H1 (cell line): Measurements from ENCODE around the gene FAM200B. TPM values are rescaled to one million over a fixed set of nuclear protein-coding genes. Genes with fewer than 3 reads are reported as not detected.

ENCODE experiments used
- CTBP2 ChIP-seq: IDR thresholded peaks from 2 replicates; pipeline ENCODE4 v1.7.0; 2011; ENCODE audit warnings: borderline replicate concordance, mild to moderate bottlenecking, moderate library complexity, mixed read lengths, low read length; ENCODE audit not compliant: insufficient read depth, insufficient read length
- JUND ChIP-seq: IDR thresholded peaks from 2 replicates; pipeline ENCODE4 v1.6.1; 2011; ENCODE audit warnings: mild to moderate bottlenecking, improper control_type of control experiment, low read length
- POLR2A ChIP-seq, 2 experiments: IDR thresholded peaks; 1 replicate in 1 of 2; 2 replicates in 1 of 2; pipeline ENCODE4 v1.6.1; 2011; ENCODE audit warnings: low read depth in 2 of 2, low read length in 2 of 2, mild to moderate bottlenecking in 2 of 2; ENCODE audit errors: control extremely low read depth in 1 of 2
- SIN3A ChIP-seq, 2 experiments: IDR thresholded peaks in 1 of 2; conservative IDR thresholded peaks in 1 of 2; 2 replicates each; pipeline ENCODE4 v1.6.1; 2011 to 2012; ENCODE audit warnings: low read length in 2 of 2, improper control_type of control experiment in 1 of 2, low read depth in 1 of 2, mild to moderate bottlenecking in 1 of 2
- polyA plus RNA-seq, 7 experiments: library from polyadenylated mRNA; depleted of rRNA in 3 of 7; stranded (reverse) in 5 of 7; unstranded in 2 of 7; fragments of >200 nt in 5 of 7; fragments of 200-250 nt in 2 of 7; gene quantifications; 1 replicate in 5 of 7; 2 replicates in 1 of 7; 4 replicates in 1 of 7; pipeline versions ENCODE4 v1.2.1 to v1.2.3, GENCODE V29; 2011 to 2013; ENCODE audit warnings: missing spikeins in 2 of 7, mixed read lengths in 2 of 7
- total RNA-seq: library from RNA; stranded (reverse); fragmentation: NEBNext Ultra II Directional; extraction: Animal tissue kit (Norgen Biotek cat#: 25700); gene quantifications from 2 replicates; pipeline ENCODE4 v1.2.1, GENCODE V29; 2021

Gene FAM200B
- total and polyA plus RNA-seq, 2 of the 8 experiments (the other 6 are each of a cell fraction or from before 2014, with no cell fraction given), result 10.7 to 23.7 TPM

- TF ChIP-seq SIN3A (conservative IDR thresholded peaks at IDR 0.05 in 1 of 2, IDR thresholded peaks at IDR 0.05 in 1 of 2; ENCODE audit: low read depth in 1 of 2, low read length in 2 of 2) (no peak), CTBP2 (no peak), JUND (no peak), POLR2A (IDR thresholded peaks at IDR 0.05; ENCODE audit: control extremely low read depth in 1 of 2, low read depth in 2 of 2, low read length in 2 of 2) (no peak)
- TF ChIP-seq, all 59 proteins: peak for 0
Observed at GRCh38 chr4:15658781-15659180, 22.8 kb upstream of the FAM200B start (continued).
